Muscle of leg (tissue), 11 donors: ENCODE measurements around the gene MLLT6. TPM values are rescaled to one million over a fixed set of nuclear protein-coding genes. Genes with fewer than 3 reads are reported as not detected.
A peak's percentile ranks its signal among the peaks of the same experiment; 100 is the strongest.

Experiments
- DNase-seq: peaks from one replicate; pipeline ENCODE4 v3.0.0; 2013
- H3K27ac ChIP-seq: one replicate; pipeline ENCODE4 v1.5.1; 2013; ENCODE audit warnings: mild to moderate bottlenecking, low read length, control low read depth
- H3K27me3 ChIP-seq: one replicate; pipeline ENCODE4 v1.6.1; 2013; ENCODE audit warnings: low read length; ENCODE audit not compliant: control insufficient read depth, insufficient read depth
- H3K36me3 ChIP-seq: one replicate; pipeline ENCODE4 v1.6.1; 2013; ENCODE audit warnings: low read length; ENCODE audit not compliant: control insufficient read depth, insufficient read depth
- H3K4me1 ChIP-seq: one replicate; pipeline ENCODE4 v1.6.1; 2013; ENCODE audit warnings: low read length; ENCODE audit not compliant: control insufficient read depth, insufficient read depth
- H3K4me3 ChIP-seq: one replicate; pipeline ENCODE4 v1.5.1; 2013; ENCODE audit warnings: low read length, control low read depth
- H3K9me3 ChIP-seq: replicated peaks from 2 replicates; pipeline ENCODE4 v1.6.1; 2013; ENCODE audit warnings: low read depth, low read length; ENCODE audit not compliant: control insufficient read depth
- WGBS: methylation state at CpG from one replicate; pipeline ENCODE4 v1.1.5; 2013; ENCODE audit warnings: missing lambda C conversion rate; ENCODE audit not compliant: insufficient coverage; 5-methylcytosine and 5-hydroxymethylcytosine counted together
- polyA plus RNA-seq, 8 donors: library from polyadenylated mRNA; unstranded; fragments of 120-200 nt; gene quantifications; one replicate each; pipeline versions ENCODE4 v1.2.1 to v1.2.3, GENCODE V29; 2013; ENCODE audit warnings: inconsistent platforms in 1 of 8, low replicate concordance in 1 of 8; ENCODE audit not compliant: insufficient read length in 8 of 8, insufficient read depth in 1 of 8
- total RNA-seq: library from RNA; stranded (reverse); fragments of 120-200 nt; gene quantifications from one replicate; pipeline ENCODE4 v1.2.4, GENCODE V29; 2013

MLLT6 gene
- total and polyA plus RNA-seq, 9 donors, result 40.8 to 77.3 (median 61.5) TPM

DNA sequence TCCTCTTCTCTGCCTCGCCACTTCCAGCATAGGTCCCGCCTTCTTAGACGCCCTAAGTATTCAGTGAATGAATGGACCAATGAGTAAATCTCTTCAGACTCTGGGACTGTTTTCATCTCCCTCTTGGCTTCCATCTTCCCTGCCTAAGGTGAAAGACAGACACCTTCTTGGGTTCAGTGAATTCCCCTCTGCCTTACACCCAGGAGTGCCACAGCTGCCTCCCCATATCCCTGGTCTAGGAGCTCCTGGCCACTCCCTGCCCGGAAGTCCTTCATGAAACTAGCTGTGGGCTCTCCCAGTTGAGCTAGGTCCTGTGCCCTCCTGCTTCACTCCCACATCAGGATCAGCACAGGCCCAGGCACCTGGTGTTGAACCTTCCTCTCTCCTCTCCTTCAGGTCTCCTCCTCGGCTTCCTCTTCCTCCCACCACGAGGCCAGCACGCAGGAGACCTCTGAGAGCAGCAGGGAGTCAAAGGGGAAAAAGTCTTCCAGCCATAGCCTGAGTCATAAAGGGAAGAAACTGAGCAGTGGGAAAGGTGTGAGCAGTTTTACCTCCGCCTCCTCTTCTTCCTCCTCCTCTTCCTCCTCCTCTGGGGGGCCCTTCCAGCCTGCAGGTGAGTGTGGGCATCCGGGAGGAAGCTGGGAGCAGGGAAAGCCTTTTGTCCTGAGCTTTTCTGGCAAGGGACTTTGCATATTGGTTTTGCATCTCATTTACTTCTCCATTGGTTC is 10.3 kb downstream of the MLLT6 start:
- Histone ChIP-seq H3K36me3 (peaks cover 90% of the 10 kb centered on the region), H3K27ac (no peak overlapping the region), H3K4me1 (peaks cover 21% of the 10 kb centered on the region), H3K27me3 (no peaks in the 10 kb centered on the region), H3K4me3 (no peak overlapping the region), H3K9me3 (no peaks in the 10 kb centered on the region)
- DNase-seq, result no peak
- WGBS, result 86% methylated on average over 1 of the region's 9 CpGs

DNA sequence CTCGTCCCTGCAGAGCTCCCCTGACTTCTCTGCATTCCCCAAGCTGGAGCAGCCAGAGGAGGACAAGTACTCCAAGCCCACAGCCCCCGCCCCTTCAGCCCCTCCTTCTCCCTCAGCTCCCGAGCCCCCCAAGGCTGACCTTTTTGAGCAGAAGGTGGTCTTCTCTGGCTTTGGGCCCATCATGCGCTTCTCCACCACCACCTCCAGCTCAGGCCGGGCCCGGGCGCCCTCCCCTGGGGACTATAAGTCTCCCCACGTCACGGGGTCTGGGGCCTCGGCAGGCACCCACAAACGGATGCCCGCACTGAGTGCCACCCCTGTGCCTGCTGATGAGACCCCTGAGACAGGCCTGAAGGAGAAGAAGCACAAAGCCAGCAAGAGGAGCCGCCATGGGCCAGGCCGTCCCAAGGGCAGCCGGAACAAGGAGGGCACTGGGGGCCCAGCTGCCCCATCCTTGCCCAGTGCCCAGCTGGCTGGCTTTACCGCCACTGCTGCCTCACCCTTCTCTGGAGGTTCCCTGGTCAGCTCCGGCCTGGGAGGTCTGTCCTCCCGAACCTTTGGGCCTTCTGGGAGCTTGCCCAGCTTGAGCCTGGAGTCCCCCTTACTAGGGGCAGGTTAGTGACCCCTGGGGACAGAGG is 11.4 kb downstream of the MLLT6 start:
- no peak for DNase-seq
- peaks cover 93% of the 10 kb centered on the region for H3K36me3 ChIP-seq
- H3K4me1 ChIP-seq, result peaks cover 10% of the 10 kb centered on the region
- H3K9me3 ChIP-seq, result no peaks in the 10 kb centered on the region
- 81% methylated on average over 15 of the region's 18 CpGs for WGBS
- no peaks in the 10 kb centered on the region for H3K27me3 ChIP-seq
- no peak overlapping the region for H3K27ac ChIP-seq
- H3K4me3 ChIP-seq, result no peak overlapping the region

- peaks cover 92% of the 10 kb centered on the region for H3K36me3 ChIP-seq
- no peak overlapping the region for H3K27ac ChIP-seq
- no peak overlapping the region for H3K4me3 ChIP-seq
- H3K9me3 ChIP-seq, result no peaks in the 10 kb centered on the region
- peaks cover 10% of the 10 kb centered on the region for H3K4me1 ChIP-seq
- no peak for DNase-seq
- 71% methylated on average over 6 of the region's 12 CpGs for WGBS
- H3K27me3 ChIP-seq, result no peaks in the 10 kb centered on the region
Observed at GRCh38 chr17:38717139-38717745, 12.2 kb downstream of the MLLT6 start.

GRCh38 chr17:38719289-38719942 is 14.3 kb downstream of the MLLT6 start:
- H3K36me3 ChIP-seq, result peaks cover 80% of the 10 kb centered on the region
- WGBS, result 61% methylated on average over 20 of the region's 29 CpGs

GRCh38 chr17:38719943-38720641 is 15.0 kb downstream of the MLLT6 start:
- H3K36me3 ChIP-seq, result peaks cover 78% of the 10 kb centered on the region
- WGBS, result 54% methylated on average over 29 of the region's 39 CpGs

More at GRCh38 chr17:38719289-38719942, 14.3 kb downstream of the MLLT6 start:
- Histone ChIP-seq H3K9me3 (no peaks in the 10 kb centered on the region), H3K4me1 (peaks cover 14% of the 10 kb centered on the region), H3K4me3 (no peak overlapping the region), H3K27ac (no peak overlapping the region), H3K27me3 (no peaks in the 10 kb centered on the region)
- no peak for DNase-seq

DNA sequence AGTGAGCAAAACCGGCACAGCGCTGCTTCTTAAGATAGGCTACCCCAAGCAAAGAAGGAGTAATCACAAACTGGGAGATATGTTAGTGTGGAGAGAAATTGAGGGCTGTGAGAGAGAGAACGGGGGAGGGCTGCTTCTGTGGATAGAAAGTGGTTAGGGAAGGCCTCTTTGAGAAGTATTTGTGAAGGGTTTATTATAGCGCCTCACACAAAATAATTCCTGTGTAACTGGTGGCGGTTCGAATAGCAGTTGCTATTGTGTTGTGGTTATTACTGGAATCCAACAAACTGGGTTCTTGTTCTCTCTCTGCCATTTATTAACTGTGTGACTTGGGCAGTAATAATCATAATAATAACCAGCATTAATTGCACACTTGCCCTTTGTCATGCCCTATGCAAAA is 15.9 kb downstream of the MLLT6 start:
- H3K27ac ChIP-seq, result no peak overlapping the region
- 86% methylated on average over 3 of the region's 6 CpGs for WGBS
- H3K4me1 ChIP-seq, result peaks cover 24% of the 10 kb centered on the region
- no peaks in the 10 kb centered on the region for H3K9me3 ChIP-seq
- H3K27me3 ChIP-seq, result no peaks in the 10 kb centered on the region
- peaks cover 70% of the 10 kb centered on the region for H3K36me3 ChIP-seq
- H3K4me3 ChIP-seq, result no peak overlapping the region
- no peak for DNase-seq

More at GRCh38 chr17:38719943-38720641, 15.0 kb downstream of the MLLT6 start:
- no peak for DNase-seq
- Histone ChIP-seq H3K4me1 (peaks cover 19% of the 10 kb centered on the region), H3K4me3 (no peak overlapping the region), H3K27me3 (no peaks in the 10 kb centered on the region), H3K9me3 (no peaks in the 10 kb centered on the region), H3K27ac (no peak overlapping the region)

DNA sequence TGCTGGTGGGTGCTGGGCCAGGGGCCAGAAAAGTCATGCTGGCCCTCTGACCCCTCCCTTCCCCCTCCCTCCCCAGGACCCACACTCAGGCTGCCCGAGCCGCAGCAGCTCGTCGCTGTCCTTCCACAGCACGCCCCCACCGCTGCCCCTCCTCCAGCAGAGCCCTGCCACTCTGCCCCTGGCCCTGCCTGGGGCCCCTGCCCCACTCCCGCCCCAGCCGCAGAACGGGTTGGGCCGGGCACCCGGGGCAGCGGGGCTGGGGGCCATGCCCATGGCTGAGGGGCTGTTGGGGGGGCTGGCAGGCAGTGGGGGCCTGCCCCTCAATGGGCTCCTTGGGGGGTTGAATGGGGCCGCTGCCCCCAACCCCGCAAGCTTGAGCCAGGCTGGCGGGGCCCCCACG is 16.7 kb downstream of the MLLT6 start:
- DNase-seq, result no peak
- WGBS, result 89% methylated on average over 6 of the region's 16 CpGs
- H3K4me3 ChIP-seq, result no peak overlapping the region
- H3K4me1 ChIP-seq, result peaks cover 24% of the 10 kb centered on the region
- no peak overlapping the region for H3K27ac ChIP-seq
- no peaks in the 10 kb centered on the region for H3K27me3 ChIP-seq
- no peaks in the 10 kb centered on the region for H3K9me3 ChIP-seq
- H3K36me3 ChIP-seq, result peaks cover 63% of the 10 kb centered on the region

- peak; percentile 85 for DNase-seq
- Histone ChIP-seq H3K27me3 (no peaks in the 10 kb centered on the region), H3K9me3 (no peaks in the 10 kb centered on the region), H3K4me3 (no peak overlapping the region), H3K4me1 (peaks cover 35% of the 10 kb centered on the region), H3K36me3 (peaks cover 51% of the 10 kb centered on the region), H3K27ac (peak overlapping the region; percentile 85)
- WGBS, result 61% methylated on average over 8 of the region's 16 CpGs
Observed at GRCh38 chr17:38724337-38724988, 19.4 kb downstream of the MLLT6 start.

GRCh38 chr17:38725066-38725465 is 20.0 kb downstream of the MLLT6 start:
- H3K27ac ChIP-seq, result peak overlapping the region; percentile 85
- H3K9me3 ChIP-seq, result no peaks in the 10 kb centered on the region
- 57% methylated on average over 8 of the region's 10 CpGs for WGBS
- peaks cover 38% of the 10 kb centered on the region for H3K4me1 ChIP-seq
- no peak overlapping the region for H3K4me3 ChIP-seq
- H3K36me3 ChIP-seq, result peaks cover 46% of the 10 kb centered on the region
- DNase-seq, result no peak
- H3K27me3 ChIP-seq, result no peaks in the 10 kb centered on the region
